ENCODE measurements around the gene TLR7. TPM values are rescaled to one million over a fixed set of nuclear protein-coding genes. Genes with fewer than 3 reads are reported as not detected.
A peak's percentile ranks its signal among the peaks of the same experiment; 100 is the strongest.

TLR7 gene
- total RNA-seq, 1 experiment from 2014 or later = under 0.01 TPM

DNA sequence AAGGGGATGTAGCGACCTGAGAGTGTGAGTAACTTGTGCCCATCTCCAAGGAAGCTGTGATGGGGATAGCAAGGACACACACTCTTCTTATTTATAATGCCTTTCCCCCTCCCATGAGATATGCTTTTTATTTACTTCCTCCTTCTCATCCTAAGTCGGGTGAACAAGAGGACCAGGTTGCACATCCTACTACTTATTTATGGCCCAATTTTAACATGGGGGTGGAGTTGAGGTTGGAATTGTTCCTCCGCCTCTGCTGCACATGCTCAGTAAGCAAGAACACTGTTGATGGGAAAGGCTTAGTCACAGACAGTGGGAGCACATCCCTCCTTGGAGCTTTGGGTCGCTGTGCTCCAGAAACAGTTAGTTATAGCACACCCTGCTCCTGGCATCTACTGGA, 24.3 kb downstream of the TLR7 start:
- DNase-seq (ENCODE audit: low read depth) = no peak

DNA sequence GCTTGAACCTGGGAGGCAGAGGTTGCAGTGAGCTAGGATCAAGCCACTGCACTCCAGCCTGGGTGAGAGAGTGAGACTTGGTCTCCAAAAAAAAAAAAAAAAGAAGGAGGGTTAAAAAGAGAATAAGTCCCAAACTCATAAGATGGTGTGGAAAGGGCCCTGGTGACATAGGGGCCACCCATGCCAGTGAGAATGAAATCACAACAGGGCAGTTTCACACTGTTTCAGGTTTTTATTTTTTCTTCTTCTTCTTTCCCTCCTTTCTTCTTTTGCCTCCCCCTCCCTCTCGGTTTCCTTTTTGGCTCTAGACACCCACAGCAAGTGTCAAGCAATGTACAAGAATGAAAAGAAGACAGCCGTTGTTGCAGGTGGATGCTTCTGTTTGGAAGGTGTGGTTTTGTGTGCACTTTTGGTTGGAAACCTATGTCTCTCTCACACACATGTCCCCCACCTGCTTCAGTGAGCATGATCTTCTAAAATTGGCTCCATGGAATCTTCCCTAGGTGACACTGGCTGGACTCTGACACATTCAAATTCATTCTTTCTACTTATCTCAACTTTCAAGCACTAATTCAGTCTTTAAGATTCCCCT, 25.1 kb downstream of the TLR7 start:
- no peak for DNase-seq (ENCODE audit: low read depth)

DNA sequence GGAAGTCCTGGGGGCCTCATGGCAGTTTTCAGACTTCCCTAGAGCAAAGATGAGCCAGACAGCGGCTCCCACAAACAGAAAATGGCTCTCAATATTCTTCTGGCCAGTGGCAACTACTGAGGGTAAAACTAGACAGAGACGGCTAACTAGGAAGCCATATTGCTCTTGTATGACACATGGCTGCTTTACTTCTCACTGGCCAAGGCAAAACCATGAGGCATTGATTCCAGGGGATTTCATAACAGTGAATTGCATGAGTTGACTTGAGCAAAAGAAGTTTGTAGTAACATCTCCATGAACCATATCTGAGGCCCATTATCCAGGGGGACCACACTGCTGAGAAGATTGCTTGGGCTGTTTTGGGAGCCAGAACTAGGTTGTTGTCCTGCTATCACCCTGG, 25.8 kb downstream of the TLR7 start:
- DNase-seq (ENCODE audit: low read depth) = no peak

DNA sequence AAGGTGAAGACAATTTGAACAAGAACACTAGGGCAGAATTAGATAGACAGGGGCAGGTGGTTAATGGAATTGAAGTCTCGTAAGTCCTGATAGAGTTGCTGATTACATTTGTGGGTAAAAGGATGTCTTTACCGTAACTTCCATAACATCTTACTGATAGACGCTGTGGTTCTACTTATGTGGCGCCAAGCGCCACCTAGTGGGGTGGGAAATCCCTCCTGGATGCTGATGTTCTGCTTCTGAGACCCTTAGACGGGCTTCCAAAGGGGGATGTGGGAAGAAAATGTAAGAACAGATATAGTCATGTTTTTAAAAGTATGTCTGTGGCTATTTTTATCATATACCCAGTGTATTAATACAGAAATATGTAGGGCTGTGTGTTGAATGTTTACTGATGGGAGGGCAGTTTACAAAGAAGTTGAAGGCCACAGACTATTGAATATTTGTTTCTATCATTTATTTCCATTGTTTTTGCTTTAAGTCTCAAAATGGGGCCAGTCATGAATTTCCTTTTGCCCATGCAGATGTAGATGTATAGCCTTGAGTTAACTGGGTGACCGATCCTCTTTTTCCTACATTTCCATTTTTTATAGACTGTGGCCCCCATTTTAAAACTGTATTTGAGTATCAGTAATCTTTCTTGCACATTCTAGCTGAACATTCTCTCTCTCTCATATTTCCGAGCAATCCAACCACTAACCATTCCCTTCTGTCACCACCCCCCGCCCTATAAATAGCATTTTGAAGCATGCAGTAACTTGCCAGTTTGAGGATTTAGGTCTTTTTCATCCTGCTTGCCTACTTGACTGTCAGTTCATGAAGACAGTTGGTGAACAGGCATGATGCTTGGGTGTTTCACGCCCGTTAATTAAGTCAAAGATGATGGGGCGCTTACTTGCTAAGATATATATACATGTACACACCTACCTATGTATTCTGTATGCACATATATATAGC, 27.5 kb downstream of the TLR7 start:
- no peak for DNase-seq (ENCODE audit: low read depth)

DNA sequence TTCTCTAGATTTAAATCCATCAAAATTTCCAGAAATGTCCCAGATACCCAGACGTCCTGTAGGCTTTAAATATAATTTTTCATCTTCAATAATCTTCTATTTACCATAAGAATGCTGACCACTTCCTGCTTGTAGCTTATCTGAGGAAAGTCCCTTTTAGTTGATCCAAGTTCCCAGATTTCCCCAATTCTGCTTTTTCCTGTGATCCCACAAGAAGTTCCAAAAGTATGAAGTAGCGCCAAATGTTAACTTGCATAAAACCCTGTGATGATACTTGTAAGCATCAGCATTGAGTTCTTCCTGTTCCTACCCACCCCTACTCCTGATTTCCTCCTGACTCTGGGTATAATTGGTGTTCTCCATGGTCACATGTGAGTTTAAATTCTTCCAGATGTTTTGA, 29.0 kb downstream of the TLR7 start:
- DNase-seq (ENCODE audit: low read depth) = no peak

DNA sequence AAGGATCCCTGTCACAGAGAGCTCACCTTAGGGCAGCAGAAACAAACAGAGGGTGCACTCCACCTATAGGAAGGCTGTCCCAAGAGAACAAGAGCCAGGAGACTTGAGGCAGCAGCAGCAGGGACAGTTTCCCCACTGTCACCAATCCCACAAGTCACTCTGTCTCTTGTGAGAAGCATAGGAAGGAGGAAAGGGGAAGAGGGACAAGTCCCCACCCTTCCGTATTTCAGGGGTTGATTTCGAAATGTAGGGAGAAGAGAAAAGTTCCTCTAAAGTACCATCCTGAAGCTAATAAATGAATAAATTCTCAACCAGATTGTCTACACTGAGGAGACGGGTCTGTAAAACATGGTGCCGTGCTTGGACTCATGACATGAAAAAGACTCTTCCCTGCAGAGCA, 30.1 kb downstream of the TLR7 start:
- DNase-seq (ENCODE audit: low read depth) = no peak

DNA sequence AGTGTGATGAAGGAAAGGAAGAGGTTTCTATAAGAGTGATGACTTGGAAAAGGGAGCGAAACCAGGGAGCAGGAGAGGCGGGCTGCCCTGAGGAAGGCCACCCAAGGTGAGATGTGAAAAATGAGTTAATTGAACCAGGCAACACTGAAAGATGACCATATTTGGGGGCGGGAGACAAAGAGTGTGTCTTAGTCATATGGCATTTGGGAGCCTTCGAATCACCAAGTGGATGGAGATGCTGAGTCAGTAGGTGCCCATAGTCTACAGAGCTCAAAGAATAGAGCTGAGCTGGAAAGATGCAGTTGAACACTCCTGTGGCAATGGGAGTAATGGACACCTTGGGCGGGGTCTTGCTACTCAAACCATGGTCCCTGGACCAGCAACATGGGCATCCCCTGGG, 31.2 kb downstream of the TLR7 start:
- DNase-seq (ENCODE audit: low read depth) = no peak

DNA sequence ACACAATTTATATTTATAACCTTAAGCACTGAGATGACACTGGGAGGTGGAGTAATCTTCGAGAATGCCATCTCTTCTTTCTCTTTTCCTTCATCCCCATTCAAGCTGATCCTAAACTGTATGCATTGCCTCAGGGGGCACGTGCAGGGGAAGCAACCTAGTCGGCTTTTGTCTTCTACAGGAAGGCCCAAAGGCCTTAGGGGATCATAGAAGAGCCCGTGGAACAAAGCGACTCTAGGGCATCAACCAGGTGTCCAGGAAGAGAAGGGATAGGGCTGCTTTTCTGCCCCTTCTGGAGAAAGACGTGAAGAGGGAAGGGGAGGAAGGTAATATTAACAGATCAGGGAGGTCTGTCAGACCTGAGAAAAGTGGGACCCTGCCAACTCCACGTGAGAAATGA, 32.6 kb downstream of the TLR7 start:
- no peak for DNase-seq (ENCODE audit: low read depth)

DNA sequence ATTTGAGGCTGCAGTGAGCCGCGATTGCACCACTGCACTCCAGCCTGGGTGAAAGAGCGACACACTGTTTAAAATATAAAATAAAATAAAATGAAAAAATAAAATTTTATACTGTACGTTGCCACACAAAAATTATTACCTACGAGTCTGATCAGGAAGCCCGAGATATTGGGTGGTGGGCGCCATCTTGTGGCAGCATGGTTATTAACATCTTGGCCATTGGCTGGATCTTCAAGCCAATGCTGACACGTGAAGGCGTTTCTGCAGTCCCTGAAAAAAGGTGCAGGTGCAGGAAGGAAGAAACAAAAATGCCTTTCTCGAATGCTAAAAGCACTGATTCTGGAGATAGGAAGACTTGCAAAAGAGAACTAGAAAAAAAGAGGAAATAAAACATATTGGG, 34.6 kb downstream of the TLR7 start:
- peak; percentile 20 for DNase-seq (ENCODE audit: low read depth)

DNA sequence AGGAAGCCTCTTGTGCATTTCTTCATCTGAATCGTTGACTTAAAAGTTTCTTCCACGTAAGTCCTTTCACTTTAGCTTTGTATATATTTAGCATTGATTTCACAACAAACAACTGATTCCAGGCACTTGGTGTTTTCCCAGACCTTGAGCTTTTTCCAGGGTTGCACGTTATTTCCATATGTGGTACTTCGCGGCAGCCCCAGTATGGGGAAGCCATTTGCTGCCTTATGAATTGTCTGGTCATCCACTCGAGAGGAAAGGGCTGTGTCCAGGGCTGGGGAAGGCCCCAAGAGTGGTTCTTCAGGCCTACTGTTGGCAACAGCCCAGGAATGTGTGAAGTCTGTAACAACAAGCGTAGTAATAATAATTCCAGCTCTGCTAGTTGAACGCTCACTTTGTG, 36.8 kb downstream of the TLR7 start:
- DNase-seq (ENCODE audit: low read depth) = no peak

DNA sequence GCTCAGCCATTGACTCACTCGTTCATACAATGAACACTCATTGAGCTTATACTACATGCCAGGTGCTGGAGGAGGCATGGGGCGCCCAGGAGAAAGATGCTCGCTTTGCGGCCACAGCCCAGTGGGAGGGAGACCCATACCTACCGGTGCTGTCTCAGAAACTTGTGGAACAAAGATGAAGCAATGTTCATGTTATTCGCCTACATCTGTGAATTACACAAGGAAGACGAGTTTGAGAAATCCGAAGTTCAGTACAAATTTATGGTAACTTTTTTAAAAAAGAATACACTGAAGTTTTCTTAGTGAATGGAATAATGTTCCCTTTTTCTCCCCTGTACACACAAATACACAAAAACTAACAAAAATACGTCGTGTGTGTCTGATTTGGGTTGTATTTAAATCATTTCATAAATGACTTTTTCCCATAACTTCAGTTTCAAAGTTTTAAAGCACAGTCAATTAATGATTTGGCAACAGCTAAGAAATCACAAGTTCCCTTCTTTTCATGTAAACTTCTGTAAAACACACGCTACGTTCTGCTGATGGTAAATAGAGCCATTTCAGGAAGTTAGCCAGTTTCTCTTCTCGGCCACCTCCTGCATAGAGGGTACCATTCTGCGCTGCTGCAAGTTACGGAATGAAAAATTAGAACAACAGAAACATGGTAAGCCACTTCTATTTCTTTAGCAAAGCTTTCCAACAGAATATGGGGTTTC, 39.3 kb downstream of the TLR7 start, which contains the start of gene TLR8:
Gene TLR8, plus strand, starts transcription at position 575 of the 716 bp plus-strand sequence. Its CDS starts 87 bp downstream, at position 662.
- no peak for DNase-seq (ENCODE audit: low read depth)

DNA sequence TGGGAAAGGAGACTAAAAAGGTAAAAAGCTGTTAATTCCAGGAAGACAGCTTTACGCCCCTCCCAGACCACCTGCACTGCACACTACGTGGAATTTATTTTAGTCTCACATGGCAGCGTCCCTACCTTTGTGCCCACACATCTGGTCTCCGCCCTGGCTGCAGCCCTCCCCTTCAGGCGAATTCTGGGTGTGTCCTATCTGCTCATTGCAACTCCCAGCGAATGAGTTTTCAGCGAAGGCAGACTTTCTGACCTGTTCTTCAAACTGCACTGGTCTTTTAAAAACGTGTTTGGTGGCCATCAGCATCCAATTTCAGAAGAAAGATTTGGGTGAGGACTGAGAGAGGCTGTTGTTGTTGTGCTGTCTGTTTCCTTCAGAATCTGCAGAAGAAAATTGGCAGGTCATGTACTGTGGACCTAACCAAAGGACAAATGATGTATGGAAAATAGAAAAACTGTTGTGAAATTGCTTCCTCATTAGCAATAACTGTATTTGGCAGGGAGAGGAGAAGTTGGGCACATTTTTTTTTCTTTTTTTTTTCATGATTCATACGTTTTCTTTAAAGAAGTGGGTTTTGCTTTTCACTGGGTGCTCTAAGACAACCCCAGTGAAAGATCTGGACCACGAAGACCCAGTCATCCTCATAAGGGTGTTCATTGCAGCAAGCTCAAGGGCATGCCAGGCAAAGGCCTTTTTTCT, 43.7 kb downstream of the TLR7 start:
- DNase-seq (ENCODE audit: low read depth) = no peak

DNA sequence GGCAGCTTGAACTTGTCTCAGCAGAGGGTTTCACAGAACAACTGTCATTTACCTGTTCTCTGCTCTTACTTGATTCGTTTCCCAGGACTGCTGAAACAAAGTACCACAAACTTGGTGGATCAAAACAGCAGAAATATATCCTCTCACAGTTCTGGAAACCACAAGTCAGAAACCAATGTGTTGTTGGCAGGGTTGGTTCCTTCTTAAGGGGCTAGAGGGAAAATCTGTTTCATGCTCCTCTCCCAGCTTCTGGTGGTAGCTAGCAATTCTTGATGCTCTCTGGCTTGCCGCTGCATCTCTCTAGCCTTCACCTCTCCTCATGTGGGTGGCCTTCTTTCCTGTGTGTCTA, 44.2 kb downstream of the TLR7 start:
- DNase-seq (ENCODE audit: low read depth) = no peak

DNA sequence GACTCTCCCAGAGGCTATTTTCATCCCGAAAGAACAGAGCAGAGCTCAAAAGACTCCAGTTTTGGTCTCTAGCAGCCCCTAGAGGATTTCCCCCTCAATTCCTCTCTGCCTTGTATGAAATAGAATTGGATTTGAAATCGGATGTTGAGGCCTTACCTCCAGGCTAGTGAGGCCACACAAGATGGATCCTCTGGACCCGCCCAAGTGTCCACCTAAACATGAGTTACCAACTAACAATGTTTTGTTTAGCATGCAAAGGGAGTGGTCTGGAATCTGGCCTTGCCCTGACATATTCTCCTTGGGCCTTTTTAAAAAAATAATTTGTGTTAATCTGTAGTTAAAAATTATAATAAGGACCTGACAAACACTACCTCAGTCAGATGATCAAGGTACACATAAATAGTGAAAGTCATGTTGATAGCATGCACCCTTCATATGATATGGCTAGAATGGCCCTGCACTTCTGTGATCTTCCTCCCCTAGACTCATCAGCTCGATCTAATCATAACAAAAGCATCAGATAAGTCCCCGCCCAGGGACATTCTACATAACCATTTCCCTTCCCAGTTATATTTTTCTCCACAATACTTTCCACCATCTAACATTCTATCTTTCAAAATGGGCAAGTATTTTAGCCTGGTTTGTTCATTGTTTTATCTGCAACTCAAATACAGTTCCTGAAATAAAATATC, 46.1 kb downstream of the TLR7 start:
- DNase-seq (ENCODE audit: low read depth) = no peak

DNA sequence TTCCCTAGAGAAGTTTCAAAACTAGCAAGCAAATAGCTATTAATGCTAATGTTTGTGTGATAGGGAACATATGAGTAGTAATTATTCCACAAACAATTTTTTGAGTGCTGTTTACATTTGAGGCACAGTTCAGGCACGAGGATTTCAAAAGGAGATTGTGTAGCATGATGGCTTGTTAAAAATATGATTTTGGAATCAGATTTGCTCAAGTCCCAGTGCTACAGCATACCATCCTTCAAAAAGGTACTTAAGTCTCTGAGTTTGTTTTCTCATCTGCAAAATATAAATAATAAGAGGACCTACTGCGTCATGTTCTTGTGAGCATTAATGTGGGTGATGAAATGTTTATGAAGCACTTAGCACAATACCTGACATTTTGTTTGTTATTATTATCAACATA, 50.9 kb downstream of the TLR7 start:
- DNase-seq (ENCODE audit: low read depth) = no peak

DNA sequence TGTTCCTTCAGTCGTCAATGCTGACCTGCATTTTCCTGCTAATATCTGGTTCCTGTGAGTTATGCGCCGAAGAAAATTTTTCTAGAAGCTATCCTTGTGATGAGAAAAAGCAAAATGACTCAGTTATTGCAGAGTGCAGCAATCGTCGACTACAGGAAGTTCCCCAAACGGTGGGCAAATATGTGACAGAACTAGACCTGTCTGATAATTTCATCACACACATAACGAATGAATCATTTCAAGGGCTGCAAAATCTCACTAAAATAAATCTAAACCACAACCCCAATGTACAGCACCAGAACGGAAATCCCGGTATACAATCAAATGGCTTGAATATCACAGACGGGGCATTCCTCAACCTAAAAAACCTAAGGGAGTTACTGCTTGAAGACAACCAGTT, 52.2 kb downstream of the TLR7 start:
- no peak for DNase-seq (ENCODE audit: low read depth)

DNA sequence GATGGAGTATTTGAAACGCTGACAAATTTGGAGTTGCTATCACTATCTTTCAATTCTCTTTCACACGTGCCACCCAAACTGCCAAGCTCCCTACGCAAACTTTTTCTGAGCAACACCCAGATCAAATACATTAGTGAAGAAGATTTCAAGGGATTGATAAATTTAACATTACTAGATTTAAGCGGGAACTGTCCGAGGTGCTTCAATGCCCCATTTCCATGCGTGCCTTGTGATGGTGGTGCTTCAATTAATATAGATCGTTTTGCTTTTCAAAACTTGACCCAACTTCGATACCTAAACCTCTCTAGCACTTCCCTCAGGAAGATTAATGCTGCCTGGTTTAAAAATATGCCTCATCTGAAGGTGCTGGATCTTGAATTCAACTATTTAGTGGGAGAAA, 52.7 kb downstream of the TLR7 start:
- no peak for DNase-seq (ENCODE audit: low read depth)

DNA sequence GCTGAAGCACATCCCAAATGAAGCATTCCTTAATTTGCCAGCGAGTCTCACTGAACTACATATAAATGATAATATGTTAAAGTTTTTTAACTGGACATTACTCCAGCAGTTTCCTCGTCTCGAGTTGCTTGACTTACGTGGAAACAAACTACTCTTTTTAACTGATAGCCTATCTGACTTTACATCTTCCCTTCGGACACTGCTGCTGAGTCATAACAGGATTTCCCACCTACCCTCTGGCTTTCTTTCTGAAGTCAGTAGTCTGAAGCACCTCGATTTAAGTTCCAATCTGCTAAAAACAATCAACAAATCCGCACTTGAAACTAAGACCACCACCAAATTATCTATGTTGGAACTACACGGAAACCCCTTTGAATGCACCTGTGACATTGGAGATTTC, 54.1 kb downstream of the TLR7 start:
- no peak for DNase-seq (ENCODE audit: low read depth)

DNA sequence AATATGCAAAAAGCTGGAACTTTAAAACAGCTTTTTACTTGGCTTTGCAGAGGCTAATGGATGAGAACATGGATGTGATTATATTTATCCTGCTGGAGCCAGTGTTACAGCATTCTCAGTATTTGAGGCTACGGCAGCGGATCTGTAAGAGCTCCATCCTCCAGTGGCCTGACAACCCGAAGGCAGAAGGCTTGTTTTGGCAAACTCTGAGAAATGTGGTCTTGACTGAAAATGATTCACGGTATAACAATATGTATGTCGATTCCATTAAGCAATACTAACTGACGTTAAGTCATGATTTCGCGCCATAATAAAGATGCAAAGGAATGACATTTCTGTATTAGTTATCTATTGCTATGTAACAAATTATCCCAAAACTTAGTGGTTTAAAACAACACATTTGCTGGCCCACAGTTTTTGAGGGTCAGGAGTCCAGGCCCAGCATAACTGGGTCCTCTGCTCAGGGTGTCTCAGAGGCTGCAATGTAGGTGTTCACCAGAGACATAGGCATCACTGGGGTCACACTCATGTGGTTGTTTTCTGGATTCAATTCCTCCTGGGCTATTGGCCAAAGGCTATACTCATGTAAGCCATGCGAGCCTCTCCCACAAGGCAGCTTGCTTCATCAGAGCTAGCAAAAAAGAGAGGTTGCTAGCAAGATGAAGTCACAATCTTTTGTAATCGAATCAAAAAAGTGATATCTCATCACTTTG, 55.2 kb downstream of the TLR7 start:
- no peak for DNase-seq (ENCODE audit: low read depth)

DNA sequence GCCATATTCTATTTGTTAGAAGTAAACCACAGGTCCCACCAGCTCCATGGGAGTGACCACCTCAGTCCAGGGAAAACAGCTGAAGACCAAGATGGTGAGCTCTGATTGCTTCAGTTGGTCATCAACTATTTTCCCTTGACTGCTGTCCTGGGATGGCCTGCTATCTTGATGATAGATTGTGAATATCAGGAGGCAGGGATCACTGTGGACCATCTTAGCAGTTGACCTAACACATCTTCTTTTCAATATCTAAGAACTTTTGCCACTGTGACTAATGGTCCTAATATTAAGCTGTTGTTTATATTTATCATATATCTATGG, 55.7 kb downstream of the TLR7 start:
- no peak for DNase-seq (ENCODE audit: low read depth)

DNA sequence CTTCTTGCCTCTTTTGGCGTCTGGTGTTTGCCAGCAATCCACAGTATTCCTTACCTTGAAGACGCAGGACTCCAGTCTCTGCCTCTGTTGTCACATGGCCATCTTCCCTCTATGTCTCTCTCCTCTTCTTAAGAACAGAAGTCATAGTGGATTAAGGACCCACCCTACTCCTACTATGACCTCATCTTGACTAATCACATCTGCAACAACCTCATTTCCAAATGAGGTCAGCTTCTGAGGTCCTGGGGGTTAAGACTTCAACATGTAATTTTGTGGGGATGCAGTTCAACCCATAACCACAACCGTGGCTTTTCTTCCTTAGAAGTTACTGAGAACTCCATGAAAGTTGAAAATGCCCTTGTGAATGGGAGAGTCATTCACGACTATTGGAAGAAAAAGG, 62.8 kb downstream of the TLR7 start:
- peak; percentile 80 for DNase-seq (ENCODE audit: low read depth)
